Measurements from ENCODE around the gene CENPU. TPM values are rescaled to one million over a fixed set of nuclear protein-coding genes. Genes with fewer than 3 reads are reported as not detected.
A peak's percentile ranks its signal among the peaks of the same experiment; 100 is the strongest.

Gene CENPU
- total and polyA plus RNA-seq, 2 donors (not counting 1 experiment from before 2014, with no cell fraction given) = 1.6 to 2.1 TPM

- Histone ChIP-seq H3K27ac (ENCODE audit: low read length in 2 of 2) (peak within 1 kb of the TSS; percentile 71 to 95), H3K4me3 (ENCODE audit: control extremely low read depth in 1 of 5, extremely low read depth in 1 of 5, insufficient read depth in 1 of 5, low read depth in 2 of 5, low read length in 4 of 5) (peak within 1 kb of the TSS; percentile 75 to 95 (median 89)), H3K9me3 (ENCODE audit: control extremely low read depth in 1 of 3, control insufficient read depth in 2 of 3, insufficient read depth in 1 of 3, low read length in 2 of 3) (no peaks in the 10 kb centered on the region), H3K4me1 (ENCODE audit: control insufficient read depth in 2 of 2, insufficient read depth in 2 of 2, low read length in 2 of 2) (peaks cover 24 to 29% of the 10 kb centered on the region in 2 donors), H3K79me2 (ENCODE audit: control insufficient read depth, insufficient read depth, low read length) (peaks cover 52% of the 10 kb centered on the region), H2AFZ (ENCODE audit: insufficient read depth, low read depth, low read length, poor library complexity, severe bottlenecking) (peak within 1 kb of the TSS; percentile 91), H3K27me3 (replicated peaks in 1 of 4; ENCODE audit: control extremely low read depth in 1 of 4, control insufficient read depth in 3 of 4, insufficient read depth in 4 of 4, low read length in 3 of 4) (no peaks in the 10 kb centered on the region), H3K4me2 (replicated peaks; ENCODE audit: low read depth, low read length, poor library complexity, severe bottlenecking) (peak within 1 kb of the TSS; percentile 93), H4K20me1 (ENCODE audit: control insufficient read depth, insufficient read depth, low read length, poor library complexity, severe bottlenecking) (peaks cover 15% of the 10 kb centered on the region), H3K9ac (ENCODE audit: low read length) (peak within 1 kb of the TSS; percentile 97), H3K36me3 (replicated peaks in 1 of 2; ENCODE audit: control extremely low read depth in 1 of 2, control insufficient read depth in 1 of 2, extremely low read depth in 1 of 2, insufficient read depth in 2 of 2, low read length in 1 of 2) (peaks cover 1 to 3% of the 10 kb centered on the region in 2 experiments)
- Mint-ChIP-seq H3K4me1 (peaks cover 44% of the 10 kb centered on the region), H3K27me3 (no peaks in the 10 kb centered on the region), H3K27ac (peak within 1 kb of the TSS; percentile 94), H3K9me3 (ENCODE audit: insufficient read depth) (no peaks in the 10 kb centered on the region), H3K4me3 (peak within 1 kb of the TSS; percentile 94)
- ChIA-PET POLR2A (interaction anchor here (0.6 to 2.5 kb wide), 7 partner anchors 57 to 385 kb away, joined by 3 to 23 read pairs (median 4); partner anchors contain the start of genes CENPU and IRF2), CTCF (interaction anchor here (1.1 to 2.7 kb wide), 6 partner anchors 84 to 485 kb away, joined by 3 to 10 read pairs (median 4); partner anchors contain the start of gene CENPU)
- TF ChIP-seq, protein P1, sequence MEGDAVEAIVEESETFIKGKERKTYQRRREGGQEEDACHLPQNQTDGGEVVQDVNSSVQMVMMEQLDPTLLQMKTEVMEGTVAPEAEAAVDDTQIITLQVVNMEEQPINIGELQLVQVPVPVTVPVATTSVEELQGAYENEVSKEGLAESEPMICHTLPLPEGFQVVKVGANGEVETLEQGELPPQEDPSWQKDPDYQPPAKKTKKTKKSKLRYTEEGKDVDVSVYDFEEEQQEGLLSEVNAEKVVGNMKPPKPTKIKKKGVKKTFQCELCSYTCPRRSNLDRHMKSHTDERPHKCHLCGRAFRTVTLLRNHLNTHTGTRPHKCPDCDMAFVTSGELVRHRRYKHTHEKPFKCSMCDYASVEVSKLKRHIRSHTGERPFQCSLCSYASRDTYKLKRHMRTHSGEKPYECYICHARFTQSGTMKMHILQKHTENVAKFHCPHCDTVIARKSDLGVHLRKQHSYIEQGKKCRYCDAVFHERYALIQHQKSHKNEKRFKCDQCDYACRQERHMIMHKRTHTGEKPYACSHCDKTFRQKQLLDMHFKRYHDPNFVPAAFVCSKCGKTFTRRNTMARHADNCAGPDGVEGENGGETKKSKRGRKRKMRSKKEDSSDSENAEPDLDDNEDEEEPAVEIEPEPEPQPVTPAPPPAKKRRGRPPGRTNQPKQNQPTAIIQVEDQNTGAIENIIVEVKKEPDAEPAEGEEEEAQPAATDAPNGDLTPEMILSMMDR (IDR thresholded peaks at IDR 0.05) = peak; percentile 18
- TF ChIP-seq EZH2 (IDR thresholded peaks at IDR 0.05; ENCODE audit: borderline replicate concordance, insufficient read depth, low read depth, low read length, poor library complexity, severe bottlenecking) = no peak
- under 1% methylated on average over 90 of the region's 90 CpGs for WGBS (ENCODE audit: insufficient coverage)
- intact Hi-C loops (cut with micrococcal nuclease) = loop anchor here (1.0 to 5.0 kb wide), 8 partner anchors 85 to 822 kb away; partner anchors contain the start of genes ACSL1, CCDC110, CENPU and SLC25A4
- ATAC-seq (ENCODE audit: low read depth) = peak; percentile 95
- peak; percentile 97 for DNase-seq
These were observed 84.6 kb downstream of the CENPU start, which contains the start of the genes CASP3 and PRIMPOL for GRCh38 chr4:184649026-184649970. Gene CASP3, minus strand, starts transcription at chr4:184649447. Its CDS starts 10,994 bp downstream, at chr4:184638453. Gene PRIMPOL, plus strand, starts transcription at chr4:184649738. Its CDS starts 7,403 bp downstream, at chr4:184657141.
